Measurements from ENCODE around the gene RNF31.

DNA sequence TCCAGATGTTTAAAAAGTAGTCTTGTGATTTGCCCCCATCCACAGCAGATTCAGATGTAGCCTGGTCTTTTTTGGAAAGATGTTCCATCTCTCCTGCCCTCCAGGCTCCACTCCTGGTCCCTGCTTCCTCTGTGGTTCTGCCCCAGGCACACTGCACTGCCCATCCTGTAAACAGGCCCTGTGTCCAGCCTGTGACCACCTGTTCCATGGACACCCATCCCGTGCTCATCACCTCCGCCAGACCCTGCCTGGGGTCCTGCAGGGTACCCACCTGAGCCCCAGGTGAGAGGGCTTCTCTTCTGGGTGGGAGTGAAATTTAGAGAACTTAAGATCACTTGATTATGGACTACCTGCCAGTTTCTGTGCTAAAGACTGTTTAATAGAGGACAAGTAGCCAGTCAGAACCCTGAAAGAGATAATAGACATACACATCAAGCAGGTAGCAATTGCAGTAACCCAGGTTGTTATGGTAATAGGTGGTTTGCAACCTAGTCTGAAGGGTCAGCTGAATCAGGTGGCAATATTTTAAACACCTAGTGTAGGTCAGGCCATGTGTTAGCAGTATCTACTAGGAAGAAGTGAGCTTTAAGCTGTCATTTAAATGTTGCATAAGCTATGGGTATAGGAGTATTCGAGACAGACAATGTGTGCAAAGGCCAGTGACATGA, 2.1 kb downstream of the RNF31 start:
- TF ChIP-seq, protein P1, sequence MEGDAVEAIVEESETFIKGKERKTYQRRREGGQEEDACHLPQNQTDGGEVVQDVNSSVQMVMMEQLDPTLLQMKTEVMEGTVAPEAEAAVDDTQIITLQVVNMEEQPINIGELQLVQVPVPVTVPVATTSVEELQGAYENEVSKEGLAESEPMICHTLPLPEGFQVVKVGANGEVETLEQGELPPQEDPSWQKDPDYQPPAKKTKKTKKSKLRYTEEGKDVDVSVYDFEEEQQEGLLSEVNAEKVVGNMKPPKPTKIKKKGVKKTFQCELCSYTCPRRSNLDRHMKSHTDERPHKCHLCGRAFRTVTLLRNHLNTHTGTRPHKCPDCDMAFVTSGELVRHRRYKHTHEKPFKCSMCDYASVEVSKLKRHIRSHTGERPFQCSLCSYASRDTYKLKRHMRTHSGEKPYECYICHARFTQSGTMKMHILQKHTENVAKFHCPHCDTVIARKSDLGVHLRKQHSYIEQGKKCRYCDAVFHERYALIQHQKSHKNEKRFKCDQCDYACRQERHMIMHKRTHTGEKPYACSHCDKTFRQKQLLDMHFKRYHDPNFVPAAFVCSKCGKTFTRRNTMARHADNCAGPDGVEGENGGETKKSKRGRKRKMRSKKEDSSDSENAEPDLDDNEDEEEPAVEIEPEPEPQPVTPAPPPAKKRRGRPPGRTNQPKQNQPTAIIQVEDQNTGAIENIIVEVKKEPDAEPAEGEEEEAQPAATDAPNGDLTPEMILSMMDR (IDR thresholded peaks at IDR 0.05; ENCODE audit: insufficient read depth, low read depth, low read length): no peak
- no peak for TF ChIP-seq EZH2 (IDR thresholded peaks at IDR 0.05; ENCODE audit: insufficient read depth, low read length)
